CD4-positive, alpha-beta T cell treated with Interleukin-10 for 1 hour (primary cell): ENCODE measurements around the gene ZNF117.
"Not testable (repeated sequence)": the region's sequence is repeated elsewhere in the genome, so short reads cannot be mapped to it uniquely, and the experiment has no call there.

Experiments used
- DNase-seq: peaks from one replicate; pipeline ENCODE4 v3.0.0-alpha.2; 2020

The ZNF117 gene

DNA sequence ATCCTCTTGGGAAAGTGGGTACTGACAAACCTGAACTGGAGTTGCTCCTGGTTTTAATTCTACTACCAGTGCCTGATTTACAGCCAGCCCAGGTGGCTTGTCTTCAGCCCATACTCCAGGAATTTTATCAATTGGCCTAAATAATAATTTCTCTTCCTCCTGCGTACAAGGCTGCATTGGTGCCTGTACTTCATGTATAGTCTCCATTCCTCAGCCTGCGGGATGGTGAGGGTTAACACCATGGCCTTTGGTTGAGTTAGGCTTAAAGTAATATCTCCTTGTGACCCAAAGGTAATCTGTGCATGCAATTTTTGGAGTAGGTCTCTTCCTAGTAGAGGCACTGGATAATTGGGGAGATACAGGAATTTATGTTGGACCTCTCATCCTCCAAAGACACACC is 5.5 kb upstream of the ZNF117 start:
- no peak for DNase-seq

DNA sequence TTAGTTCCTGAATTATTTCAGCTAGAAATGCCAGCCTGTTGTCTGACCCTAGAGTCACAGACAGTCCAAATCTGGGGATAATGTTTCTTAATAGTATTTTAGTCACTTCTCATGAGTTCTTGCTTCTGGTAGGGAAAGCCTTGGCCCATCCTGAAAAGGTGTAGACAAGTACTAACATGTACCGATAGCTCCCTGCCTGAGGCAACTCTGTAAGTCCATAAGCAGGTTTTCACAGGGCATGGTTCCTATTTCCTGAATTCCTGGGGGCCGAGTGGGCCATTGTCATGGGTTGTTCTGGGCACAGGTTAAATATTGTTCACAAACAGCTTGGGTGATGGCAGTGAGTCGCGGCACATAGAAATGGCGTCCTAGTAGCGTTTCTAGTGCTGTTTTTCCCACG is 3.1 kb upstream of the ZNF117 start:
- DNase-seq: no peak

DNA sequence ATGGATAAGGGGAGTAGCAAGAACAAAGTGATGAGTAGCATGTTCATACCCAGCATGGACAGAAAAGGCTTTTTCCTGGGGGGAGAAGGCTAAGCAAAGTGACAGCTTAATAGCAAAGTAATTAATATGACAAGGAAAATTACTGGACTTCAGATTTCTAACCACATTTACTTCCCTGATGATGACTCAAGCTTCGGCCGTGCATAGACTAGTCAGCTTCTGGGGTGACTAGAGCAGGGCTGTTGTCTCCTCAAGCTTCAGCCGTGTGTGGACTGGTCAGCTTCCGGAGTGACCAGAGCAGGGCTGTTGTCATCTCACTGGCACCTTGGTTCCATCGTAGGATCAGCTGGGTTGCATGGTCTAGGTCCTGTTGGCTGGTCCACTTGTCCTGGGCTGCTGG is 2.1 kb upstream of the ZNF117 start:
- no peak for DNase-seq

DNA sequence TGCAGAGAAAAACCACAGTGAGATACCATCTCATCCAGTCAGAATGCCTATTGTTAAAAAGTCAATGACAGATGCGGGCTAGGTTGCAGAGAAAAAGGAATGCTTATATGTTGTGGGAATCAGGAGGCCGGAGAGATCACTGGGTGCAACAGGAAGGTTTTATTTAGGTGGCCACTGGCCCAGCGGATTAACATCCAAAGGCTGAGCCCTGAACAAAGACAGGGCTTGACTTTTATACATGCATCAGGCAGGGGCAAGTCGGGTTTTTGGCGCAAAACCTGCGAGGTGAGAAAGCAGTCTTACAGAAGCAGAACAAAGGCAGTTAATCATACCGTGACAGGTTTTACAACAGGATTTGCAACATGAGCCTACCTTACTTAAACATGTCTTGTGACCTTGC is 620 bp downstream of the ZNF117 start:
- DNase-seq: no peak

DNA sequence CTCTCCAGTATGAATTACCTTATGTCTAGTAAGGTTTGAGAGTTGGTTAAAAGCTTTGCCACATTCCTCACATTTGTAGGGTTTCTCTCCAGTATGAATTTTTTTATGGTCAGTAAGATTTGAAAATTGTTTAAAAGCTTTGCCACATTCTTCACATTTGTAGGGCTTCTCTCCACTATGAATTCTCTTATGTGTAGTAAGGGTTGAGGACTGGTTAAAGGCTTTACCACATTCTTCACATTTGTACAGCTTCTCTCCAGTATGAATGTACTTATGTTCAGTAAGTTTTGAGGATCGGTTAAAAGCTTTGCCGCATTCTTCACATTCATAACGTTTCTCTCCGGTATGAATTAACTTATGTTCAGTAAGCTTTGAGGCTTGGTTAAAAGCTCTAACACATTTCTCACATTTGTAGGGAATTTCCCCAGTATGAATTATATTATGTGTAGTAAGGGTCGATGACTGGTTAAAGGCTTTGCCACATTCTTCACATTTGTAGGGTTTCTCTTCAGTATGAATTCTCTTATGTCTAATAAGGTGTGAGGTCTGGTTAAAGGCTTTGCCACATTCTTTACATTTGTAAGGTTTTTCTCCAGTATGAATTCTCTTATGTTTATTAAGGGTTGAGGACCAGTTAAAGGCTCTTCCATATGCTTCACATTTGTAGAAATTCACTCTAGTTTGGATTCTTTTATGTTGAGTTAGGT is 12.2 kb downstream of the ZNF117 start:
- no peak for DNase-seq

DNA sequence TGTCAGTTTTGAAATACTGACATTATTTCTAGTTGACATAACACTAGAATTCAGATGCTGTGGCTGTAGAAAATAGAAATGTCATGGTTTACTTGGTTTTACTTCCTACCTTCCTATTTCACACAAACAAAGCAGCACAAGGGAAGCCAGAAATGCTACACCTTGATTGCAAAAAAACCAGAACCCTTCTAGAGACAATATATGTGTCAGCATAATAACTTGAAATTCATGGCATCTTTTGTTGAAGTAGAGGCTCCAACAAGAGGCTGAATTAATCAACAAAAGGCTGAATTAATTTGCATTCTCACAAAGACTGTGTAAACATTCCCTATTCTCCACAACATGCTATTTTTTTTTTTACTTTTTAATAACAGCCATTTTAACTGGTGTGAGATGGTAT is 25.2 kb downstream of the ZNF117 start:
- DNase-seq: no peak

DNA sequence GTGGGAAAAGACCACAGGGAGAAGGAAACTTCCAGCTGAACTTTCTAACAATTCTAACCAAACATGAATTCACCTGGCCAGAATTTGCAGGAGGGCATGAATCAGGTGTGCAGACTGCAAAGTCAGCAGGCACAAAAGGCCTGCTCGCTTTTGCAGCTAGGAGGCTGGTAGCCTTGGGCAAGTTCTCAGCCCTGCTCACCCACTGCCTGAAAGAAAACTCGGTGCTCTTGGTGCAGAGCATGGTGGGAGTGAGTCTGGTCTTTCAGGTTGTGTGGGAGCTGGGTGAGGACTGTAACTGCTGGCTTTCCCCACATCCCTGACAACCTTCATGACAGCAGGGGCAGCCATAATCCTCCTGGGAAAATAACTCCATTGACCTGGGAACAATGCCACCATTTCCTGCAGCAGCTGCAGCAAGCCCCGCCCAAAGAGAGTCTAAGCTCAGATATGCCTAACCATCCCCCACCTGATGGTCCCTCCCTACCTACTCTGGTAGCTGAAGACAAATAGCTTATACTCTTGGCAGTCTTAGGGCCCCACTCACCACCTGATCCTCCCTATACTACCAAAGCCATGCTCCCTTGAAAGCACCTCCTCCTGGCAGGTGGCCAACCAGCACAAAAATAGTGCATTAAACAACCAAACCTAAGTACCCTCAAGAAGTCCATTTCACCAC is 31.6 kb downstream of the ZNF117 start:
- DNase-seq: no peak

DNA sequence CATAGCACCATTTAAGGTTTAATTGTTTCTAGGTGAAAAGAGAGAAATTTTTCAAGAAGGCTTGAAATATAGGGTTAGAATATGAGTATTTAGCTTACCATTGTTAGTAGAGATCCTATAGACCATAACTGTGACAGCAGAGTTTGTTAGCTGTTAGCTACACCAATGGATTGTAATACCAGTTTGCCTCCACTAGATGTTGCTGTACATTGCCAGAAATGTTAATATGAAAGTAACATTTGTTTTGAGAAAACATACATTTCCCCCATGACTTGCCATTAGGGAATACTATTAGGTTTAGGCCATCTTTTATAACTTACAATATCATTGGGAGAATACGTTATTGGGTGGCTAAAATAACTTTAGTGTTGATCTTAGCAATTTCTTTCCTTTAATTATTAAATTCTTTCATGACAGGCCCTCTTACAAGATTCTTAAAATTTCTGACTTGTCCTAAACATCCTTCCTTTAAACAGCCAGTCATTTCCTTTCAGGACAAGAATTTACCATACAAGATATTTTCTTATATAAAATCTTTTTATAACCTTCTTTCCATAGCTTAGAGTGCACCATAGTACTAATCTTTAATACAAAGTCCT is 39.5 kb downstream of the ZNF117 start:
- peak; percentile 68 for DNase-seq

DNA sequence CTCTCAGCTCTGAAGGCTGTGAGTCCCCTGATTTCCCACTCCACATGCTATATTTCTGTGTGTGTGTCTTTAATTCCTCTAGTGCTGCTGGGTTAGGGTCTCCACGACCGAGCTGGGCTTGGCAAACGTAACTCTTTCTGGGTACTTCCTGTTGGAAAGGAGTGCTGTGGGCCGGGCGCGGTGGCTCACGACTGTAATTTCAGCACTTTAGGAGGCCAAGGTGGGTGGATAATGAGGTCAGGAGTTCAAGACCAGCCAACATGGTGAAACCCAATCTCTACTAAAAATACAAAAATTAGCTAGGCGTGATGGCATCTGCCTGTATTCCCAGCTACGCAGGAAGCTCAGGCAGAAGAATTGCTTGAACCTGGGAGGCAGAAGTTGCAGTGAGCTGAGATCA is 40.2 kb downstream of the ZNF117 start:
- not testable (repeated sequence) for DNase-seq

DNA sequence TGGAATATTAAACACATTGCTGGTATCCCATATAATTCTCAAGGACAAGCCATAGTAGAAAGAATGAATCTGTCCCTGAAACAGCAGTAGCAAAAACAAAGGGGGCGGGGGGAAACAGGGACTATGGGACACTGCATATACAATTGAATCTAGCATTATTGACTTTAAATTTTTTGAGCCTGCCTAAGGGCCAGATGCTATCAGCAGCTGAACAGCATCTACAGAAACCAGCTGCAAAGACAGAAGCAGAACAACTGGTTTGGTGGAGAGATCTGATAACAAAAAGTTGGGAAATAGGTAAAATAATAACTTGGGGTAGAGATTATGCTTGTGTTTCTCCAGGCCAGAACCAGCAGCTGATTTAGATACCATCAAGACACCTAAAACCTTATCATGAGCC is 42.1 kb downstream of the ZNF117 start:
- DNase-seq: not testable (repeated sequence)

DNA sequence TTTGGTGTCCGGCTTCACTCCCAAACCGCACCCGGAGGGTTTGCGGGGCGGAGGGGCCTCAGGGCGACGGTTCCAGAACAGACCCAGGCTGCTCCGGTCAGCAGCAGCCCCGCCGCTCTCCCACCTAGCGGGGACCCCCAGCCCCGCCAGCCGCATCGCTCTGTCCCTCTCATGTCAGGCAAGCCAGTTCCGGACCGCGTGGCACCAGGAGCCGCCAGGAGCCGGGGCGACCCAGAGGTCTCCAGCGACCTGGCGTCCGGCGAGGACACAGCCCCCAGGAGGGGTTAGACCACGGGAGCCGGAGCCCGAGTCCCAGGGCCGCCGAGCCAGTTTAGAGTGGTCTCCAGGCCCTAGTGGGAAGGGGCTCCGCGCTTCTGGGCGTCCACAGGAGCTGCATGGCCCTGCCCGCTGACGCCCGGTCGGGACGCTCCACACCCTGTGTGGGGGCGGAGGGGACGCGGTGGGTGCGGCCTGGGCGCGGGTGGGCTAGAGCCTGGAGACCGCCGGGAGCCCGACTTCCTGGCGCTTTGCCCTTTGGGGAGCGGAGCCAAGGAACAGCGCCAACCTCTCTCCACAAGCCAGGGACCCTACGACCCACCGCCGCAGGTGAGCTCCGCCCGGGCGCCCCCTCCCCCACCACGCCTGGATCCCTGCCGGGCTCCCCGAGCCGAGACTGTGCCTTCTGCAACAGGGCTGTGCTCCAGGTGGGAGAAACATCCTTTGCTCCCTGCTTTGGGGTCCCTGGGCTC is 43.4 kb downstream of the ZNF117 start:
- no peak for DNase-seq

DNA sequence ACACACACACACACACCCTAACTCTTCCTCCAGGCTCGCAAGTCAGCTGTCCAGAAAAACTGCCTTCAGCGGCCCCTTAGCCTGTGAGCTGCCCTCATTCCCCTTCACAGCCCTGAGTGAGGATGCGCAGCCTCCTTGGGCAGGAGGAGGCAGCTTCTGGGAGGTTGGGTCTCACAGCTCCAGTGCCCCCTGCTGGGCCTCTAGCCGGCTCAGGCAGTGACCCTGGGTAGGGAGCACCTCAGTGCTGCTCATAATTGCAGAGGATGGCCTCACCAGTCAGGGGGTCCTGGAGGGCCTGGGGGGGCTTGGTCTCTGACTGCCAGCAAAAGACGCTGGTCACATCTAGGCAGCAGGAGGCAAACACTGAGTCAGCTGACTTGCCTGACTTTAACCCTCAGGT is 44.1 kb downstream of the ZNF117 start:
- DNase-seq: peak; percentile 9

DNA sequence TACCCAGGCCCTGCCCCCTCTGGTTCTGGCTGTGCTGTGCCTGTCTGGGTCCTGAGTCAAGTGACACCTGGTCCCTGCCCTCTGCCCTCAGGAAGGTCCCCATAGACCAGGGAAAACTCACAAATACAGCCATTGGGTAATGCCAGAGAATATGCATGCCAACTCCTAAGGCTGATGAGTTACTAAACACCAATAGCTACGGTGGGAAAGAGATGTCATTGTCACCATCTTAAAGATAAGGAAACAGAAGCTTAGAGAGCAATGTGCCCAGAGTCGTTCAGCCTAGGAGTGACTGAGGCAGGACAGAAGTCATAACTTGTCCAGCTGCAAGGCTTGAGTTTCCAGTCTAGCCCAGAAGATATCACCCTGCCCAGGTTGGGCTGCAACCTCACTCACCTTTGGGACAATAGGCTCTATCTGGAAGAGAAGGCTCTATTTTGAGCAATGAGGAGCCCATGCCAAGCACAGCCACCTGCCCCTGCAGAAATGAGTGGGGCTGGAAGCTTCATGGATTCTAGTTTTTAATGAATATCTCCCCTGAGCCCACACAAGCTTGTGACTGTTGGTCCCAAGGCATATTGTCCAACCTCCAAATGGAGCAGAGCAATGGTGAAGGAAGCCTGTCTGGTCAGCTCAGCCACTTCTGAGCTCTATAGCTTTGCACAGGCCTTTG is 45.2 kb downstream of the ZNF117 start:
- DNase-seq: no peak

DNA sequence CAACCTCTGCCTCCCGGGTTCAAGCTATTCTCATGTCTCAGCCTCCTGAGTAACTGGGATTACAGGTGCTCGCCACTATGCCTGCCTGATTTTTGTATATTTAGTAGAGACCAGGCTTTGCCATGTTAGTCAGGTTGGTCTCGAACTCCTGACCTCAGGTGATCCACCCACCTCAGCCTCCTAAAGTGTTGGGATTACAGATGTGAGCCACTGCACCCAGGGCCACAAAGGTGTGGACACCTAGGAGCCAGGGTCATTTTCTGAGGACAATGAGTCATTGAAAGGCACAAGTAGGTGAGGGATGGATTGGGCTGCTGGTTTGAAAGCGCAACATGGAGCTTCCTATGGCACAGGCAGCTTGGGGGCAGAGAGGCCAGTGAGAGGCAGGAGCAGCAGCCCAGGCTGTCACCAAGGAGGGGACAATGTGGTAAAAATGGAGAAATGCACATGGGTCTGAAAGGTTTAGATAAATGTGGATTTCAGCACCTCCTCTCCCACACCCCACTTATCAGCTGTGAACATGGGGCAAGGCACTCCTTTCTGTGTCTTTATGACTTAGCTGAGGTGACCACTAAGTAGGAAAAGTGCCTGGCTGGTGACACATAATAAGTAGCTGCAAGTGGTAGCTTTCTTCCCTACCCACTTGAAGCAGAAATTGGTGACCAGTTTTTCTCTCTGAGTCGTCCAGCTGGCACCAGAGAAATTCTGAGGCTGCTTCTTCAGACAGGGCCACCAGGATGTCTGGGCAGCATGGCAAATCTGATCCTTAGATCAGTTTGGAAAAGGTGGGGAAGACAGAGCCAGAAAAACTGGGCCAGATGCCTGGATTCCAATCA is 46.0 kb downstream of the ZNF117 start:
- not testable (repeated sequence) for DNase-seq

DNA sequence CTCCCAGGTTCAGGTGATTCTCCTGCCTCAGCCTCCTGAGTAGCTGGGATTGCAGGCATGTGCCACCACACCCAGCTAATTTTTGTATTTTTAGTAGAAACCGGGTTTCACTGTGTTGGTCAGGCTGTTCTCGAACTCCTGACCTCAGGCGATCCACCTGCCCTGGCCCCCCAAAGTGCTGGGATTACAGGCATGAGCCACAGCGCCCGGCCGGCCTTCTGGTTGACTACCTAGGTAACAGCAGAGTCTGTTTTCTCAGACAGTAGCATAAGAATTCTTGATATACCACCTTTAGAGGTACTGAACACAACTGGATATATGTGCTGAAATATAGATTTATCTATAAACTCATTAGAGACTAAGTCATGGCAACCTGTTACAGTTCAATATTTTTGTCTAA is 50.8 kb downstream of the ZNF117 start:
- DNase-seq: not testable (repeated sequence)

DNA sequence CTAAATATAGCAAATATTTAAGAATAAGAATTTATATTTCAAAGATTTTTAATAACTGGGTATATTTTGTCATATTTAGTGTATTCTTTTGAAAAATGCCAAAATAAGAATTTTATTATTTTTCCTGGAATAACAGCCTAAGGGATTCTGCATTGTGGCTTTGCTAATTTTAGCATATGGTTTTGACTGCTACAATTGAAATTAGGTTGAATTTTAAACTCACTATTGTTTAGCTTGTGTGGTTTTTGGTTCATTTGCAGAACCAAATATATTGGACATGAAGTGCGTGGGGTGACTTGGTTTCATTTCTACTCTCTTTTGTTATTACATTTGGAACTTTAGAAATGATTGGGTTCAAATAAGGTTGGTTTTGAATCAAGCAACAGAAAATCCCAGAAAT is 52.3 kb downstream of the ZNF117 start:
- no peak for DNase-seq

DNA sequence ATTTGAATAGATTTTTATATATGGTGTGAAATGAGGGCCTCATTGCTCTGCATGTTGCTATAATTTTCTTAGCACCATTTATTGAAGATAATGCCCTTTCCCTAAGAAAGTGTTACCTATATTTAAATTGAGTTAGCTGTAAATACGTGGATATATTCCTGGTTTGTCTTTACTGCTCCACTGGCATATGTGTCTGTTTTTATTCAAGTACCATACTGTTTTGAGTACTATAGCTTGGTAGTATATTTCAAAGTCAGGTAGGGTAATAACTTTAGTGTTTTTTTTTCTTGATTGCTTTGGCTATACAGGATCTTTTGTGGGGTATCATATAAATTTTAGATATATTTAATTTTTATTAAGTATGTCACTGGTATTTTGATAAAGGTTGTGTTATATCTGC is 56.4 kb downstream of the ZNF117 start:
- no peak for DNase-seq

DNA sequence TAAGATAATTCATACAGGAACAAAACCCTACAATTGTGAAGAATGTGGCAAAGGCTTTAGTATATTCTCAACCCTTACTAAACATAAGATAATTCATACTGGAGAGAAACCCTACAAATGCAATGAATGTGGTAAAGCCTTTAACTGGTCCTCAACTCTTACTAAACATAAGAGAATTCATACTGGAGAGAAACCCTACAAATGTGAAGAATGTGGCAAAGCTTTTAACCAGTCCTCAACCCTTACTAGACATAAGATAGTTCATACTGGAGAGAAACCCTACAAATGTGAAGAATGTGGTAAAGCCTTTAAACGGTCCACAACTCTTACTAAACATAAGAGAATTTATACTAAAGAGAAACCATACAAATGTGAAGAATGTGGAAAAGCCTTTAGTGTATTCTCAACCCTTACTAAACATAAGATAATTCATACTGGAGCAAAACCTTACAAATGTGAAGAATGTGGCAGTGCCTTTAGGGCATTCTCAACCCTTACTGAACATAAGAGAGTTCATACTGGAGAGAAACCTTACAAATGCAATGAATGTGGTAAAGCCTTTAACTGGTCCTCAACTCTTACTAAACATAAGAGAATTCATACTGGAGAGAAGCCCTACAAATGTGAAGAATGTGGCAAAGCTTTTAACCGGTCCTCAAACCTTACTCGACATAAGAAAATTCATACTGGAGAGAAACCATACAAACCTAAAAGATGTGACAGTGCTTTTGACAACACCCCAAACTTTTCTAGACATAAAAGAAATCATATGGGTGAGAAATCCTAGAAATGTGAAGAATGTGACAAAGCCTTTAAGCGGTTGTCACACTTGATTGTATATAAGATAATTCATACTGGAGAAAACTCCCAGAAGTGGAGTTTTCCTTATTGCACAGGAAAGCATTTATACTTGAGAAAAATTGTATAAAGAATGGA is 62.3 kb downstream of the ZNF117 start:
- DNase-seq: not testable (repeated sequence)
